WTC11 (cell line): ENCODE data around the gene EFCAB8.

ENCODE experiments used
- CBFB ChIP-seq: sonication (generic); formaldehyde crosslinking; IDR thresholded peaks from 2 replicates; pipeline ENCODE4 v1.8.1; 2022; ENCODE audit warnings: mild to moderate bottlenecking, low read depth, missing genetic modification reagents
- FOXP1 ChIP-seq: sonication (generic); formaldehyde crosslinking; IDR thresholded peaks from 2 replicates; pipeline ENCODE4 v1.8.0; 2022; ENCODE audit warnings: missing genetic modification reagents, mild to moderate bottlenecking, moderate library complexity, borderline replicate concordance
- MXD4 ChIP-seq: fragments of 250-450 bp; sonication (Bioruptor Pico); IDR thresholded peaks from 2 replicates; pipeline ENCODE4 v1.8.0; 2021; ENCODE audit warnings: mild to moderate bottlenecking, moderate library complexity, borderline replicate concordance
- OVOL2 ChIP-seq: fragments of 250-450 bp; sonication (Bioruptor Pico); IDR thresholded peaks from 2 replicates; pipeline ENCODE4 v1.9.0; 2021; ENCODE audit warnings: mild to moderate bottlenecking, borderline replicate concordance
- TF ChIP-seq, protein P1 (sequence below): fragments of 200-600 bp; IDR thresholded peaks from 2 replicates; pipeline ENCODE4 v1.8.0; 2022; ENCODE audit warnings: antibody characterized with exemption
- TF ChIP-seq, protein P2 (sequence below): sonication (generic); formaldehyde crosslinking; IDR thresholded peaks from 2 replicates; pipeline ENCODE4 v1.8.1; 2022; ENCODE audit warnings: mild to moderate bottlenecking, moderate library complexity, missing genetic modification reagents
- TF ChIP-seq, protein P3 (sequence below): sonication (generic); formaldehyde crosslinking; conservative IDR thresholded peaks from 2 replicates; pipeline ENCODE4 v1.8.1; 2022; ENCODE audit warnings: mild to moderate bottlenecking, missing genetic modification reagents
- TF ChIP-seq, protein P4 (sequence below): sonication (generic); formaldehyde crosslinking; IDR thresholded peaks from 2 replicates; pipeline ENCODE4 v1.8.0; 2022; ENCODE audit warnings: mild to moderate bottlenecking, missing genetic modification reagents
- TF ChIP-seq, protein P5 (sequence below): sonication (generic); formaldehyde crosslinking; IDR thresholded peaks from 2 replicates; pipeline ENCODE4 v1.8.0; 2022; ENCODE audit warnings: mild to moderate bottlenecking, missing genetic modification reagents
- TF ChIP-seq, protein P6 (sequence below): sonication (generic); formaldehyde crosslinking; IDR thresholded peaks from 2 replicates; pipeline ENCODE4 v1.8.1; 2023; ENCODE audit warnings: mild to moderate bottlenecking, moderate library complexity, missing genetic modification reagents
- TF ChIP-seq, protein P7 (sequence below): fragments of 250-450 bp; sonication (Bioruptor Pico); IDR thresholded peaks from 2 replicates; pipeline ENCODE4 v2.1.2; 2022; ENCODE audit warnings: mild to moderate bottlenecking, moderate library complexity
- TF ChIP-seq, protein P8 (sequence below): sonication (generic); formaldehyde crosslinking; IDR thresholded peaks from 2 replicates; pipeline ENCODE4 v1.8.1; 2022; ENCODE audit warnings: missing genetic modification reagents, borderline replicate concordance

DNA sequence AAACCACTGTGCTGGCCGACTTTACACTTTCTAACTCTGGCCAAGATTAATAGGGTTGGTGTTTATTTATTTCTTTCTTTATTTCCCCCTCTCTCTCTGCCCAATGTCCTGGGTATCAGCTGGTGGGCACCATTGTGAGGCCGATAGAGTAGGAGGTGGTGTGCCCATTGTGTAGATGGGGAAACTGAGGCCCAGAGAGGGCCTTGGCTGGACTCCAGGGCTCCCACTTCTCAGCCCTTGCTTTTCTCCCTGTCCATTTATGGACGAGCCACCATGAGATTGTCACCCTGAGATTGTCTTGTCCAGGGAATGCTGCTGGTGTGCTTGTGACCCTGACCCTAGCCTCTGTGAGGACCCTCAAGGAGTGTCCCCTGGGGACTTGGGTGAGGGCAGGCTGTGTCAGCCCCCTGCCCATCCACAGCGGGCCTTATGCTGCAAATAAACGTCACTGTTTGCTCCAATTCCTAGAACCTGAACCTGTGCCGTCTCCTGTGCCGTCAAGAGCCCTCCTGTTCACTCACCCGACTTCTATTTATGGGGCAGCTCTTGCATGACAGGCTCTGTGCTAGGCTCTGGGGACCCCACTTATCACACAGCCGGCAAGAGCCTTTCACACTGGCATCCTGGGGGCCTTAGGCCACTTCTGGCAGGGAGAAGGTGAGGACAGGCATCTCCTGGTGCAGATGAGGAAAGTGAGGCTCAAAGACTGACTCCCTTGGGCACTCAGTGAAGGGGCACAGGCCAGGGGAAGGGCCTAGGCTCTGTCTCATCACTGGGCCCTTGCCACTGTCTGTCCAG, 120.7 kb downstream of the EFCAB8 start:
- TF ChIP-seq, protein P1, sequence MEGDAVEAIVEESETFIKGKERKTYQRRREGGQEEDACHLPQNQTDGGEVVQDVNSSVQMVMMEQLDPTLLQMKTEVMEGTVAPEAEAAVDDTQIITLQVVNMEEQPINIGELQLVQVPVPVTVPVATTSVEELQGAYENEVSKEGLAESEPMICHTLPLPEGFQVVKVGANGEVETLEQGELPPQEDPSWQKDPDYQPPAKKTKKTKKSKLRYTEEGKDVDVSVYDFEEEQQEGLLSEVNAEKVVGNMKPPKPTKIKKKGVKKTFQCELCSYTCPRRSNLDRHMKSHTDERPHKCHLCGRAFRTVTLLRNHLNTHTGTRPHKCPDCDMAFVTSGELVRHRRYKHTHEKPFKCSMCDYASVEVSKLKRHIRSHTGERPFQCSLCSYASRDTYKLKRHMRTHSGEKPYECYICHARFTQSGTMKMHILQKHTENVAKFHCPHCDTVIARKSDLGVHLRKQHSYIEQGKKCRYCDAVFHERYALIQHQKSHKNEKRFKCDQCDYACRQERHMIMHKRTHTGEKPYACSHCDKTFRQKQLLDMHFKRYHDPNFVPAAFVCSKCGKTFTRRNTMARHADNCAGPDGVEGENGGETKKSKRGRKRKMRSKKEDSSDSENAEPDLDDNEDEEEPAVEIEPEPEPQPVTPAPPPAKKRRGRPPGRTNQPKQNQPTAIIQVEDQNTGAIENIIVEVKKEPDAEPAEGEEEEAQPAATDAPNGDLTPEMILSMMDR, result no peak
- TF ChIP-seq, protein P2, sequence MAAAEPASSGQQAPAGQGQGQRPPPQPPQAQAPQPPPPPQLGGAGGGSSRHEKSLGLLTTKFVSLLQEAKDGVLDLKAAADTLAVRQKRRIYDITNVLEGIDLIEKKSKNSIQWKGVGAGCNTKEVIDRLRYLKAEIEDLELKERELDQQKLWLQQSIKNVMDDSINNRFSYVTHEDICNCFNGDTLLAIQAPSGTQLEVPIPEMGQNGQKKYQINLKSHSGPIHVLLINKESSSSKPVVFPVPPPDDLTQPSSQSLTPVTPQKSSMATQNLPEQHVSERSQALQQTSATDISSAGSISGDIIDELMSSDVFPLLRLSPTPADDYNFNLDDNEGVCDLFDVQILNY (CRISPR knock-in tag), result no peak
- TF ChIP-seq, protein P3, sequence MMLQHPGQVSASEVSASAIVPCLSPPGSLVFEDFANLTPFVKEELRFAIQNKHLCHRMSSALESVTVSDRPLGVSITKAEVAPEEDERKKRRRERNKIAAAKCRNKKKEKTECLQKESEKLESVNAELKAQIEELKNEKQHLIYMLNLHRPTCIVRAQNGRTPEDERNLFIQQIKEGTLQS (CRISPR knock-in tag), result no peak
- TF ChIP-seq, protein P4, sequence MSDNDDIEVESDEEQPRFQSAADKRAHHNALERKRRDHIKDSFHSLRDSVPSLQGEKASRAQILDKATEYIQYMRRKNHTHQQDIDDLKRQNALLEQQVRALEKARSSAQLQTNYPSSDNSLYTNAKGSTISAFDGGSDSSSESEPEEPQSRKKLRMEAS, result no peak
- TF ChIP-seq, protein P5, sequence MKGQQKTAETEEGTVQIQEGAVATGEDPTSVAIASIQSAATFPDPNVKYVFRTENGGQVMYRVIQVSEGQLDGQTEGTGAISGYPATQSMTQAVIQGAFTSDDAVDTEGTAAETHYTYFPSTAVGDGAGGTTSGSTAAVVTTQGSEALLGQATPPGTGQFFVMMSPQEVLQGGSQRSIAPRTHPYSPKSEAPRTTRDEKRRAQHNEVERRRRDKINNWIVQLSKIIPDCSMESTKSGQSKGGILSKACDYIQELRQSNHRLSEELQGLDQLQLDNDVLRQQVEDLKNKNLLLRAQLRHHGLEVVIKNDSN (CRISPR knock-in tag), result no peak
- TF ChIP-seq, protein P6, sequence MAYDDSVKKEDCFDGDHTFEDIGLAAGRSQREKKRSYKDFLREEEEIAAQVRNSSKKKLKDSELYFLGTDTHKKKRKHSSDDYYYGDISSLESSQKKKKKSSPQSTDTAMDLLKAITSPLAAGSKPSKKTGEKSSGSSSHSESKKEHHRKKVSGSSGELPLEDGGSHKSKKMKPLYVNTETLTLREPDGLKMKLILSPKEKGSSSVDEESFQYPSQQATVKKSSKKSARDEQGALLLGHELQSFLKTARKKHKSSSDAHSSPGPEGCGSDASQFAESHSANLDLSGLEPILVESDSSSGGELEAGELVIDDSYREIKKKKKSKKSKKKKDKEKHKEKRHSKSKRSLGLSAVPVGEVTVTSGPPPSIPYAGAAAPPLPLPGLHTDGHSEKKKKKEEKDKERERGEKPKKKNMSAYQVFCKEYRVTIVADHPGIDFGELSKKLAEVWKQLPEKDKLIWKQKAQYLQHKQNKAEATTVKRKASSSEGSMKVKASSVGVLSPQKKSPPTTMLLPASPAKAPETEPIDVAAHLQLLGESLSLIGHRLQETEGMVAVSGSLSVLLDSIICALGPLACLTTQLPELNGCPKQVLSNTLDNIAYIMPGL (CRISPR knock-in tag), result no peak
- no peak for TF ChIP-seq MXD4 (CRISPR knock-in tag)
- TF ChIP-seq, protein P7, sequence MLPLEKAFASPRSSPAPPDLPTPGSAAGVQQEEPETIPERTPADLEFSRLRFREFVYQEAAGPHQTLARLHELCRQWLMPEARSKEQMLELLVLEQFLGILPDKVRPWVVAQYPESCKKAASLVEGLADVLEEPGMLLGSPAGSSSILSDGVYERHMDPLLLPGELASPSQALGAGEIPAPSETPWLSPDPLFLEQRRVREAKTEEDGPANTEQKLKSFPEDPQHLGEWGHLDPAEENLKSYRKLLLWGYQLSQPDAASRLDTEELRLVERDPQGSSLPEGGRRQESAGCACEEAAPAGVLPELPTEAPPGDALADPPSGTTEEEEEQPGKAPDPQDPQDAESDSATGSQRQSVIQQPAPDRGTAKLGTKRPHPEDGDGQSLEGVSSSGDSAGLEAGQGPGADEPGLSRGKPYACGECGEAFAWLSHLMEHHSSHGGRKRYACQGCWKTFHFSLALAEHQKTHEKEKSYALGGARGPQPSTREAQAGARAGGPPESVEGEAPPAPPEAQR, result no peak
- no peak for TF ChIP-seq CBFB (CRISPR knock-in tag)
- no peak for TF ChIP-seq OVOL2 (CRISPR knock-in tag)
- TF ChIP-seq FOXP1 (CRISPR knock-in tag), result no peak
- TF ChIP-seq, protein P8, sequence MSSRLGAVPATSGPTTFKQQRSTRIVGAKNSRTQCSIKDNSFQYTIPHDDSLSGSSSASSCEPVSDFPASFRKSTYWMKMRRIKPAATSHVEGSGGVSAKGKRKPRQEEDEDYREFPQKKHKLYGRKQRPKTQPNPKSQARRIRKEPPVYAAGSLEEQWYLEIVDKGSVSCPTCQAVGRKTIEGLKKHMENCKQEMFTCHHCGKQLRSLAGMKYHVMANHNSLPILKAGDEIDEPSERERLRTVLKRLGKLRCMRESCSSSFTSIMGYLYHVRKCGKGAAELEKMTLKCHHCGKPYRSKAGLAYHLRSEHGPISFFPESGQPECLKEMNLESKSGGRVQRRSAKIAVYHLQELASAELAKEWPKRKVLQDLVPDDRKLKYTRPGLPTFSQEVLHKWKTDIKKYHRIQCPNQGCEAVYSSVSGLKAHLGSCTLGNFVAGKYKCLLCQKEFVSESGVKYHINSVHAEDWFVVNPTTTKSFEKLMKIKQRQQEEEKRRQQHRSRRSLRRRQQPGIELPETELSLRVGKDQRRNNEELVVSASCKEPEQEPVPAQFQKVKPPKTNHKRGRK (CRISPR knock-in tag), result no peak
